NCI-H82 treated with DMSO at 0.1 percent for 48 hours (cell line): Measurements from ENCODE around the gene UFC1.
"Not testable (repeated sequence)": the region's sequence is repeated elsewhere in the genome, so short reads cannot be mapped to it uniquely, and the experiment has no call there.

ENCODE experiments used
- DNase-seq: peaks from one replicate; lab custom pipeline; 2025; ENCODE audit not compliant: unreplicated experiment; lab: John Stamatoyannopoulos, UW

Gene UFC1

GRCh38 chr1:161153682-161154337 lies at the start of gene UFC1:
UFC1 (plus strand) TSS chr1:161153978; CDS start chr1:161153998, 20 bp downstream.
- DNase-seq: peak; percentile 85

GRCh38 chr1:161106431-161106830 lies 47.3 kb upstream of the UFC1 start:
- no peak for DNase-seq

- no peak for DNase-seq
These were observed 42.7 kb upstream of the UFC1 start for GRCh38 chr1:161111117-161111516.

- no peak for DNase-seq
These were observed 42.3 kb upstream of the UFC1 start for GRCh38 chr1:161111527-161111926.

- no peak for DNase-seq
These were observed 39.9 kb upstream of the UFC1 start for GRCh38 chr1:161113915-161114314.

- no peak for DNase-seq
These were observed 39.2 kb upstream of the UFC1 start for GRCh38 chr1:161114556-161114955.

GRCh38 chr1:161115132-161115711 lies 38.6 kb upstream of the UFC1 start:
- no peak for DNase-seq

GRCh38 chr1:161115961-161116360 lies 37.8 kb upstream of the UFC1 start:
- not testable (repeated sequence) for DNase-seq

- DNase-seq: peak; percentile 51
These were observed 35.8 kb upstream of the UFC1 start, which contains the start of the genes NIT1 and PFDN2 for GRCh38 chr1:161117759-161118581. NIT1 (plus strand) TSS chr1:161118105; CDS start chr1:161118177, 72 bp downstream. PFDN2 (minus strand) TSS chr1:161118037; CDS start chr1:161118026, 11 bp downstream.

- peak; percentile 43 for DNase-seq
These were observed 34.5 kb upstream of the UFC1 start for GRCh38 chr1:161119092-161119903.

- DNase-seq: no peak
These were observed 32.6 kb upstream of the UFC1 start for GRCh38 chr1:161121042-161121650.

GRCh38 chr1:161121834-161122233 lies 31.9 kb upstream of the UFC1 start:
- no peak for DNase-seq

- DNase-seq: no peak
These were observed 30.8 kb upstream of the UFC1 start for GRCh38 chr1:161122967-161123366.

- no peak for DNase-seq
These were observed 26.1 kb upstream of the UFC1 start for GRCh38 chr1:161127649-161128048.

GRCh38 chr1:161128591-161129420 lies 25.0 kb upstream of the UFC1 start:
- no peak for DNase-seq

- DNase-seq: no peak
These were observed 23.5 kb upstream of the UFC1 start for GRCh38 chr1:161130266-161130665.

GRCh38 chr1:161131523-161132409 lies 22.0 kb upstream of the UFC1 start:
- no peak for DNase-seq

- peak; percentile 99 for DNase-seq
These were observed 21.2 kb upstream of the UFC1 start, which contains the start of gene DEDD for GRCh38 chr1:161132410-161133219. DEDD (minus strand) TSS chr1:161132667; CDS start chr1:161124462, 8,205 bp downstream.
